IMR-90 (cell line): ENCODE measurements around the gene CPLX1. TPM values are rescaled to one million over a fixed set of nuclear protein-coding genes. Genes with fewer than 3 reads are reported as not detected.

Experiments used
- ATAC-seq: fragments of 200-7000 bp; cut with Tn5 transposase; 2 replicates; pipeline ENCODE4 v1.9.1; 2020; ENCODE audit warnings: low read depth, mild to moderate bottlenecking, moderate library complexity
- BruUV-seq: library from RNA; stranded (reverse); fragments of 400-500 nt; replicated peaks from 2 replicates; lab custom pipeline; 2021; lab: Mats Ljungman, UMichigan
- CTCF ChIA-PET: fragments of 300-600 bp; formaldehyde crosslinking; extraction: SDS; loops from one replicate; lab custom pipeline; 2021; ENCODE audit warnings: antibody characterized with exemption; lab: Yijun Ruan, JAX
- POLR2A ChIA-PET: fragments of 300-600 bp; sonication (Branson Sonifier 250); formaldehyde crosslinking; loops from one replicate; lab custom pipeline; 2022; ENCODE audit warnings: antibody characterized with exemption; ENCODE audit not compliant: unreplicated experiment; lab: Charles Lee
- DNase-seq: peaks from one replicate; pipeline ENCODE4 v3.0.0; 2013
- H2AFZ ChIP-seq: replicated peaks from 2 replicates; pipeline ENCODE3; 2013; ENCODE audit warnings: low read length, mild to moderate bottlenecking; ENCODE audit not compliant: poor library complexity
- H2AK5ac ChIP-seq: 2 replicates; pipeline ENCODE4 v1.6.1; 2013; ENCODE audit warnings: low read depth, low read length, inconsistent platforms
- H2AK9ac ChIP-seq: replicated peaks from 2 replicates; pipeline ENCODE3; 2013; ENCODE audit warnings: mild to moderate bottlenecking, low read depth, low read length, moderate library complexity; ENCODE audit not compliant: poor library complexity
- H2BK120ac ChIP-seq: 2 replicates; pipeline ENCODE4 v1.6.1; 2013; ENCODE audit warnings: low read depth, low read length, inconsistent platforms
- H2BK15ac ChIP-seq: 3 replicates; pipeline ENCODE4 v1.6.1; 2013; ENCODE audit warnings: low read depth, low read length, inconsistent platforms
- H2BK20ac ChIP-seq: 2 replicates; pipeline ENCODE4 v1.6.1; 2013; ENCODE audit warnings: low read depth, mild to moderate bottlenecking, inconsistent platforms, low read length, moderate library complexity
- H2BK5ac ChIP-seq: 2 replicates; pipeline ENCODE4 v1.6.1; 2013; ENCODE audit warnings: mild to moderate bottlenecking, low read depth, low read length, inconsistent platforms; ENCODE audit not compliant: poor library complexity, severe bottlenecking
- H3K14ac ChIP-seq: replicated peaks from 2 replicates; pipeline ENCODE4 v1.6.1; 2013; ENCODE audit warnings: low read depth, low read length, inconsistent platforms
- H3K18ac ChIP-seq: 2 replicates; pipeline ENCODE4 v1.6.1; 2013; ENCODE audit warnings: low read depth, low read length, control low read depth
- H3K23ac ChIP-seq: 2 replicates; pipeline ENCODE4 v1.6.1; 2013; ENCODE audit warnings: low read depth, low read length, inconsistent platforms
- H3K27ac ChIP-seq: 2 replicates; pipeline ENCODE4 v1.5.1; 2013; ENCODE audit warnings: mild to moderate bottlenecking, control low read depth, low read length; ENCODE audit not compliant: insufficient read depth
- H3K27me3 ChIP-seq: 2 replicates; pipeline ENCODE4 v1.6.1; 2013; ENCODE audit warnings: low read length; ENCODE audit not compliant: control insufficient read depth, insufficient read depth
- H3K36me3 ChIP-seq: 2 replicates; pipeline ENCODE4 v1.6.1; 2013; ENCODE audit warnings: low read length, mixed read lengths; ENCODE audit not compliant: control insufficient read depth, insufficient read depth
- H3K4ac ChIP-seq: 2 replicates; pipeline ENCODE4 v1.6.1; 2013; ENCODE audit warnings: low read depth, low read length, inconsistent platforms
- H3K4me1 ChIP-seq: 2 replicates; pipeline ENCODE4 v1.6.1; 2013; ENCODE audit warnings: low read length, mixed read lengths; ENCODE audit not compliant: control insufficient read depth, insufficient read depth
- H3K4me2 ChIP-seq: 2 replicates; pipeline ENCODE4 v1.6.1; 2013; ENCODE audit warnings: low read depth, mild to moderate bottlenecking, control low read depth, low read length, moderate library complexity
- H3K4me3 ChIP-seq: 2 replicates; pipeline ENCODE4 v1.5.1; 2013; ENCODE audit warnings: low read depth, mild to moderate bottlenecking, control low read depth, low read length, moderate library complexity; ENCODE audit not compliant: insufficient read depth
- H3K56ac ChIP-seq: 2 replicates; pipeline ENCODE4 v1.6.1; 2013; ENCODE audit warnings: low read length, inconsistent platforms; ENCODE audit not compliant: insufficient read depth; ENCODE audit errors: extremely low read depth
- H3K79me1 ChIP-seq, 2 experiments: 2 replicates each; pipeline ENCODE4 v1.6.1; 2013; ENCODE audit warnings: low read length in 2 of 2, inconsistent platforms in 1 of 2, low read depth in 1 of 2
- H3K9ac ChIP-seq: 2 replicates; pipeline ENCODE4 v1.6.1; 2013; ENCODE audit warnings: low read depth, low read length, control low read depth
- H3K9me1 ChIP-seq: 2 replicates; pipeline ENCODE4 v1.6.1; 2013; ENCODE audit warnings: low read length, inconsistent platforms; ENCODE audit not compliant: insufficient read depth
- H3K9me3 ChIP-seq: 2 replicates; pipeline ENCODE4 v1.6.1; 2013; ENCODE audit warnings: low read length; ENCODE audit not compliant: control insufficient read depth, insufficient read depth
- H4K20me1 ChIP-seq: 2 replicates; pipeline ENCODE4 v1.6.1; 2013; ENCODE audit warnings: low read length, inconsistent platforms; ENCODE audit not compliant: insufficient read depth
- H4K5ac ChIP-seq: 2 replicates; pipeline ENCODE4 v1.6.1; 2013; ENCODE audit warnings: mild to moderate bottlenecking, low read depth, low read length, control low read depth
- H4K8ac ChIP-seq, 2 experiments: 2 replicates each; pipeline ENCODE4 v1.6.1; 2013; ENCODE audit warnings: low read depth in 2 of 2, low read length in 2 of 2, control low read depth in 1 of 2, inconsistent platforms in 1 of 2
- H4K91ac ChIP-seq: 2 replicates; pipeline ENCODE4 v1.6.1; 2013; ENCODE audit warnings: low read depth, low read length, inconsistent platforms; ENCODE audit not compliant: insufficient read depth
- BHLHE40 ChIP-seq: fragments of 150-350 bp; IDR thresholded peaks from 2 replicates; pipeline ENCODE4 v1.6.1; 2016; ENCODE audit warnings: mild to moderate bottlenecking, low read depth, low read length
- CEBPB ChIP-seq: IDR thresholded peaks from 2 replicates; pipeline ENCODE4 v1.6.1; 2012; ENCODE audit warnings: low read depth, low read length, improper control_type of control experiment
- CHD1 ChIP-seq: IDR thresholded peaks from 2 replicates; pipeline ENCODE4 v1.6.1; 2012; ENCODE audit warnings: low read depth, low read length, improper control_type of control experiment
- FOS ChIP-seq: fragments of 150-350 bp; IDR thresholded peaks from 2 replicates; pipeline ENCODE4 v1.6.1; 2016; ENCODE audit warnings: low read depth, low read length
- MAFK ChIP-seq: IDR thresholded peaks from 2 replicates; pipeline ENCODE4 v1.6.1; 2012; ENCODE audit warnings: low read depth, low read length, improper control_type of control experiment
- MAZ ChIP-seq: IDR thresholded peaks from 2 replicates; pipeline ENCODE4 v1.6.1; 2012; ENCODE audit warnings: low read depth, mild to moderate bottlenecking, low read length, improper control_type of control experiment, moderate library complexity, borderline replicate concordance
- MXI1 ChIP-seq: IDR thresholded peaks from 2 replicates; pipeline ENCODE4 v1.6.1; 2012; ENCODE audit warnings: low read depth, mild to moderate bottlenecking, low read length, moderate library complexity, borderline replicate concordance
- NFE2L2 ChIP-seq: fragments of 150-350 bp; IDR thresholded peaks from 2 replicates; pipeline ENCODE4 v1.6.1; 2016; ENCODE audit warnings: low read depth, mild to moderate bottlenecking, low read length
- POLR2A ChIP-seq: IDR thresholded peaks from 2 replicates; pipeline ENCODE4 v1.6.1; 2012; ENCODE audit warnings: mild to moderate bottlenecking, low read depth, low read length
- RAD21 ChIP-seq: IDR thresholded peaks from 2 replicates; pipeline ENCODE4 v1.6.1; 2012; ENCODE audit warnings: low read length, improper control_type of control experiment
- RCOR1 ChIP-seq: IDR thresholded peaks from 2 replicates; pipeline ENCODE4 v1.6.1; 2012; ENCODE audit warnings: mild to moderate bottlenecking, low read length, improper control_type of control experiment; ENCODE audit not compliant: insufficient replicate concordance
- RFX5 ChIP-seq: IDR thresholded peaks from 2 replicates; pipeline ENCODE4 v1.8.0; 2012; ENCODE audit warnings: low read depth, mild to moderate bottlenecking, low read length, moderate library complexity
- SMC3 ChIP-seq: fragments of 150-350 bp; IDR thresholded peaks from 2 replicates; pipeline ENCODE4 v1.6.1; 2016; ENCODE audit warnings: low read depth, mild to moderate bottlenecking, antibody characterized with exemption, low read length, moderate library complexity
- WGBS, 2 experiments: methylation state at CpG; one replicate each; pipeline versions ENCODE4 v1.1.5 to v1.1.7; 2013; ENCODE audit warnings: missing lambda C conversion rate in 2 of 2; ENCODE audit not compliant: insufficient read length in 1 of 2; ENCODE audit errors: extremely low coverage in 2 of 2; 5-methylcytosine and 5-hydroxymethylcytosine counted together
- dilution Hi-C: fragments of 300-500 bp; cut with HindIII; formaldehyde crosslinking; loops from one replicate; pipeline ENCODE4 v1.14.3; 2018; ENCODE audit warnings: low sequenced_read_pairs; ENCODE audit not compliant: unreplicated experiment
- in situ Hi-C: fragments of 300-500 bp; cut with MboI; formaldehyde crosslinking; loops from 3 replicates; pipeline ENCODE4 v1.14.3; 2019; ENCODE audit warnings: low sequenced_read_pairs, inconsistent platforms, mixed read lengths
- intact Hi-C: fragments of 100-400 bp; cut with micrococcal nuclease; formaldehyde crosslinking; loops from 2 replicates; pipeline ENCODE4 v1.10.0; 2022
- polyA plus RNA-seq, 3 experiments: library from polyadenylated mRNA; depleted of rRNA; stranded (reverse); fragments of >200 nt; gene quantifications; 2 replicates each; pipeline ENCODE4 v1.2.3, GENCODE V29; 2012; ENCODE audit warnings: low replicate concordance in 1 of 3
- total RNA-seq: library from RNA; depleted of rRNA; stranded (reverse); fragments of >200 nt; gene quantifications from 2 replicates; pipeline ENCODE4 v1.2.3, GENCODE V29; 2012
- TF ChIP-seq, protein P1 (sequence below): fragments of 150-350 bp; IDR thresholded peaks from 2 replicates; pipeline ENCODE4 v1.6.1; 2017; ENCODE audit warnings: mild to moderate bottlenecking, antibody characterized with exemption, low read length, low read depth
- TF ChIP-seq, protein P2 (sequence below): fragments of 150-350 bp; IDR thresholded peaks from 2 replicates; pipeline ENCODE4 v1.6.1; 2016; ENCODE audit warnings: low read depth, mild to moderate bottlenecking, low read length, moderate library complexity, borderline replicate concordance
- TF ChIP-seq, protein P3 (sequence below): conservative IDR thresholded peaks from 2 replicates; pipeline ENCODE4 v1.5.1; 2012; ENCODE audit warnings: mild to moderate bottlenecking, low read depth, low read length, improper control_type of control experiment

CPLX1 gene
- total and polyA plus RNA-seq, 2 of the 4 experiments (the other 2 are of a cell fraction): 0.05 TPM; not detected in 1

DNA sequence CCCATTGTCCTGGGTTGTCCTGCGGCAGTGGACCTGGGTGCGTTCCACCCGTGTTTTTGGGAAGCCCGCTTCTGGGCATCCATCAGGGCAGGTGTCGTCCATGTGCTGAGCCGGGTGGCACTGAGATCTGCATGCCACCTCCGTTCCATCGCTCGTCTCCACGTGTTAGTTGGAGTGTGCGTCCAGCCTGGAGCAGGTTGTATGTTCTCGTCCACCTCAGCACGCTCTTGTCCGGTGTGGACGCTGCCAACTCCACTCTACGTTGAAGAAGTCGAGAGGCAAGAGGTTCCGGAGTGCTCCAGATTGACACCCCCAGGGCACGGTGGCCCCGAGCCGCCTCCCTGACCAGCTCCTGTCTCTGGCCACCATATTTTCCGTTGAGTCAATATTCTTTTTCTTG lies 86.4 kb downstream of the CPLX1 start:
- Histone ChIP-seq H4K20me1 (peaks cover 41% of the 10 kb centered on the region), H2AK9ac (no peak overlapping the region), H3K18ac (no peak overlapping the region), H4K5ac (no peak overlapping the region), H2AFZ (no peak overlapping the region), H3K4me1 (peaks cover 12% of the 10 kb centered on the region), H3K36me3 (peaks cover 49% of the 10 kb centered on the region), H2BK5ac (no peak overlapping the region), H2BK120ac (no peak overlapping the region), H3K79me1 (peaks cover 14 to 40% of the 10 kb centered on the region in 2 experiments), H4K8ac (no peak overlapping the region), H3K27me3 (no peaks in the 10 kb centered on the region), H4K91ac (no peak overlapping the region), H3K27ac (no peak overlapping the region), H3K9me3 (no peaks in the 10 kb centered on the region), H3K9ac (no peak overlapping the region), H3K9me1 (peaks cover 6% of the 10 kb centered on the region; the same call in 1 of the 2 replicates), H3K56ac (no peak overlapping the region), H3K14ac (no peak overlapping the region), H2BK15ac (no peak overlapping the region), H3K23ac (no peak overlapping the region), H3K4ac (no peak overlapping the region), H2BK20ac (no peak overlapping the region), H2AK5ac (no peak overlapping the region), H3K4me3 (no peak overlapping the region), H3K4me2 (no peak overlapping the region)
- POLR2A ChIA-PET: no interaction called here
- CTCF ChIA-PET: no interaction called here
- in situ Hi-C loops (no loop called here), intact Hi-C loops (no loop called here), dilution Hi-C loops (no loop called here)
- TF ChIP-seq FOS (no peak), MAZ (no peak), POLR2A (no peak), BHLHE40 (no peak), MXI1 (no peak), RFX5 (no peak), NFE2L2 (no peak), RAD21 (no peak), CEBPB (no peak), CHD1 (no peak), MAFK (no peak), SMC3 (no peak), RCOR1 (no peak)
- TF ChIP-seq, protein P1, sequence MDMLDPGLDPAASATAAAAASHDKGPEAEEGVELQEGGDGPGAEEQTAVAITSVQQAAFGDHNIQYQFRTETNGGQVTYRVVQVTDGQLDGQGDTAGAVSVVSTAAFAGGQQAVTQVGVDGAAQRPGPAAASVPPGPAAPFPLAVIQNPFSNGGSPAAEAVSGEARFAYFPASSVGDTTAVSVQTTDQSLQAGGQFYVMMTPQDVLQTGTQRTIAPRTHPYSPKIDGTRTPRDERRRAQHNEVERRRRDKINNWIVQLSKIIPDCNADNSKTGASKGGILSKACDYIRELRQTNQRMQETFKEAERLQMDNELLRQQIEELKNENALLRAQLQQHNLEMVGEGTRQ: no peak
- TF ChIP-seq, protein P2, sequence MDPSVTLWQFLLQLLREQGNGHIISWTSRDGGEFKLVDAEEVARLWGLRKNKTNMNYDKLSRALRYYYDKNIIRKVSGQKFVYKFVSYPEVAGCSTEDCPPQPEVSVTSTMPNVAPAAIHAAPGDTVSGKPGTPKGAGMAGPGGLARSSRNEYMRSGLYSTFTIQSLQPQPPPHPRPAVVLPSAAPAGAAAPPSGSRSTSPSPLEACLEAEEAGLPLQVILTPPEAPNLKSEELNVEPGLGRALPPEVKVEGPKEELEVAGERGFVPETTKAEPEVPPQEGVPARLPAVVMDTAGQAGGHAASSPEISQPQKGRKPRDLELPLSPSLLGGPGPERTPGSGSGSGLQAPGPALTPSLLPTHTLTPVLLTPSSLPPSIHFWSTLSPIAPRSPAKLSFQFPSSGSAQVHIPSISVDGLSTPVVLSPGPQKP: no peak
- TF ChIP-seq, protein P3, sequence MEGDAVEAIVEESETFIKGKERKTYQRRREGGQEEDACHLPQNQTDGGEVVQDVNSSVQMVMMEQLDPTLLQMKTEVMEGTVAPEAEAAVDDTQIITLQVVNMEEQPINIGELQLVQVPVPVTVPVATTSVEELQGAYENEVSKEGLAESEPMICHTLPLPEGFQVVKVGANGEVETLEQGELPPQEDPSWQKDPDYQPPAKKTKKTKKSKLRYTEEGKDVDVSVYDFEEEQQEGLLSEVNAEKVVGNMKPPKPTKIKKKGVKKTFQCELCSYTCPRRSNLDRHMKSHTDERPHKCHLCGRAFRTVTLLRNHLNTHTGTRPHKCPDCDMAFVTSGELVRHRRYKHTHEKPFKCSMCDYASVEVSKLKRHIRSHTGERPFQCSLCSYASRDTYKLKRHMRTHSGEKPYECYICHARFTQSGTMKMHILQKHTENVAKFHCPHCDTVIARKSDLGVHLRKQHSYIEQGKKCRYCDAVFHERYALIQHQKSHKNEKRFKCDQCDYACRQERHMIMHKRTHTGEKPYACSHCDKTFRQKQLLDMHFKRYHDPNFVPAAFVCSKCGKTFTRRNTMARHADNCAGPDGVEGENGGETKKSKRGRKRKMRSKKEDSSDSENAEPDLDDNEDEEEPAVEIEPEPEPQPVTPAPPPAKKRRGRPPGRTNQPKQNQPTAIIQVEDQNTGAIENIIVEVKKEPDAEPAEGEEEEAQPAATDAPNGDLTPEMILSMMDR: no peak
- 96% methylated on average over 13 of the region's 22 CpGs; no CpG with 5 or more reads in 1 of the 2 experiments for WGBS, 2 experiments
- ATAC-seq (no peak), DNase-seq (no peak)
- no TSS peak for BruUV-seq
